Measurements from ENCODE around the gene SCLT1. TPM values are rescaled to one million over a fixed set of nuclear protein-coding genes. Genes with fewer than 3 reads are reported as not detected.

The SCLT1 gene
- polyA plus RNA-seq, 3 donors: 14.8 to 20.1 (median 17.9) TPM

GRCh38 chr4:128854433-128854832 lies 238.9 kb downstream of the SCLT1 start:
- Histone ChIP-seq H2AFZ (ENCODE audit: insufficient read depth, low read depth, low read length, poor library complexity, severe bottlenecking) (no peak overlapping the region), H3K4me2 (replicated peaks; ENCODE audit: extremely low read depth, low read length, poor library complexity, severe bottlenecking) (no peak overlapping the region), H3K79me2 (ENCODE audit: insufficient read depth, low read length) (peaks cover 14% of the 10 kb centered on the region), H3K4me3 (replicated peaks in 1 of 3; ENCODE audit: low read depth in 2 of 3, low read length in 3 of 3) (no peak overlapping the region), H3K27ac (ENCODE audit: low read depth in 1 of 2, low read length in 2 of 2) (peak overlapping the region in 1 of 2 donors; percentile 55), H4K20me1 (ENCODE audit: insufficient read depth, low read length) (no peaks in the 10 kb centered on the region), H3K27me3 (ENCODE audit: control insufficient read depth in 2 of 2, insufficient read depth in 2 of 2, low read length in 2 of 2) (no peaks in the 10 kb centered on the region), H3K9ac (ENCODE audit: insufficient read depth, low read length, poor library complexity, severe bottlenecking) (no peak overlapping the region), H3K36me3 (replicated peaks in 1 of 2; ENCODE audit: control insufficient read depth in 1 of 2, insufficient read depth in 2 of 2, low read length in 2 of 2) (peaks cover 80 to 98% of the 10 kb centered on the region in 2 donors), H3K4me1 (ENCODE audit: control insufficient read depth in 1 of 2, insufficient read depth in 2 of 2, low read length in 2 of 2) (peaks cover 4 to 8% of the 10 kb centered on the region in 2 donors), H3K9me3 (replicated peaks in 1 of 2; ENCODE audit: control insufficient read depth in 1 of 2, insufficient read depth in 1 of 2, low read length in 2 of 2) (no peaks in the 10 kb centered on the region)
- H3K36me3 Mint-ChIP-seq: peaks cover 82 to 92% of the 10 kb centered on the region in 2 donors
- H3K27ac Mint-ChIP-seq: peak overlapping the region in 5 of 7 donors; percentile 24 to 83 (median 68)
- no peak for TF ChIP-seq CTCF (IDR thresholded peaks at IDR 0.05)
- WGBS (ENCODE audit: insufficient coverage): 0% methylated on average over 2 of the region's 6 CpGs
- intact Hi-C loops (cut with micrococcal nuclease): no loop called here
- peaks cover 0 to 1% (median 0%) of the 10 kb centered on the region in 7 donors for H3K9me3 Mint-ChIP-seq
- DNase-seq: no peak
- H3K27me3 Mint-ChIP-seq (ENCODE audit: low read depth in 3 of 3): no peaks in the 10 kb centered on the region
- peaks cover 14% of the 10 kb centered on the region for H3K4me1 Mint-ChIP-seq
- no peak overlapping the region for H3K4me3 Mint-ChIP-seq

GRCh38 chr4:128853741-128854140 lies 239.6 kb downstream of the SCLT1 start:
- peak overlapping the region in 5 of 7 donors; percentile 24 to 72 (median 41) for H3K27ac Mint-ChIP-seq
- H4K20me1 ChIP-seq (ENCODE audit: insufficient read depth, low read length): no peaks in the 10 kb centered on the region
- peaks cover 82 to 92% of the 10 kb centered on the region in 2 donors for H3K36me3 Mint-ChIP-seq
- no peak for TF ChIP-seq CTCF (IDR thresholded peaks at IDR 0.05)
- H3K4me3 Mint-ChIP-seq: no peak overlapping the region
- peaks cover 14% of the 10 kb centered on the region for H3K4me1 Mint-ChIP-seq
- H3K9me3 ChIP-seq (replicated peaks in 1 of 2; ENCODE audit: control insufficient read depth in 1 of 2, insufficient read depth in 1 of 2, low read length in 2 of 2): no peaks in the 10 kb centered on the region
- no peak for DNase-seq
- no peaks in the 10 kb centered on the region for H3K27me3 Mint-ChIP-seq (ENCODE audit: low read depth in 3 of 3)
- no peaks in the 10 kb centered on the region for H3K27me3 ChIP-seq (ENCODE audit: control insufficient read depth in 2 of 2, insufficient read depth in 2 of 2, low read length in 2 of 2)
- no peak overlapping the region for H2AFZ ChIP-seq (ENCODE audit: insufficient read depth, low read depth, low read length, poor library complexity, severe bottlenecking)
- WGBS (ENCODE audit: insufficient coverage): 100% methylated on average over 1 of the region's 5 CpGs
- peak overlapping the region in 1 of 2 donors; percentile 55 for H3K27ac ChIP-seq (ENCODE audit: low read depth in 1 of 2, low read length in 2 of 2)
- intact Hi-C loops (cut with micrococcal nuclease): no loop called here
- H3K9me3 Mint-ChIP-seq: peaks cover 0 to 1% (median 0%) of the 10 kb centered on the region in 7 donors
- peaks cover 87 to 98% of the 10 kb centered on the region in 2 donors for H3K36me3 ChIP-seq (replicated peaks in 1 of 2; ENCODE audit: control insufficient read depth in 1 of 2, insufficient read depth in 2 of 2, low read length in 2 of 2)
- H3K79me2 ChIP-seq (ENCODE audit: insufficient read depth, low read length): peaks cover 14% of the 10 kb centered on the region
- H3K9ac ChIP-seq (ENCODE audit: insufficient read depth, low read length, poor library complexity, severe bottlenecking): no peak overlapping the region
- no peak overlapping the region for H3K4me2 ChIP-seq (replicated peaks; ENCODE audit: extremely low read depth, low read length, poor library complexity, severe bottlenecking)
- H3K4me3 ChIP-seq (replicated peaks in 1 of 3; ENCODE audit: low read depth in 2 of 3, low read length in 3 of 3): no peak overlapping the region
- peaks cover 4 to 8% of the 10 kb centered on the region in 2 donors for H3K4me1 ChIP-seq (ENCODE audit: control insufficient read depth in 1 of 2, insufficient read depth in 2 of 2, low read length in 2 of 2)
